OCI-LY3 (cell line): ENCODE results near the gene ZNF662.

Source experiments
- H2AFZ ChIP-seq: fragments of 200-600, 300-600 bp; shearing (Covaris generic); 2 replicates; pipeline ENCODE4 v1.6.0; 2014; ENCODE audit warnings: antibody characterized with exemption, low read depth, low read length
- H3K27ac ChIP-seq: fragments of 200-600, 300-600 bp; sonication (generic); 2 replicates; pipeline ENCODE4 v1.5.1; 2014; ENCODE audit warnings: mild to moderate bottlenecking, low read length, moderate library complexity, mixed read lengths
- H3K27me3 ChIP-seq: fragments of 200-600, 300-600 bp; sonication (generic); 2 replicates; pipeline ENCODE4 v1.6.1; 2014; ENCODE audit warnings: low read depth, low read length, mixed read lengths
- H3K36me3 ChIP-seq: fragments of 200-600, 300-600 bp; sonication (generic); replicated peaks from 2 replicates; pipeline ENCODE3; 2014; ENCODE audit warnings: low read depth, low read length, mixed read lengths
- H3K4me1 ChIP-seq: fragments of 300-600, 200-600 bp; sonication (generic); 2 replicates; pipeline ENCODE4 v1.6.1; 2014; ENCODE audit warnings: low read length, mixed read lengths
- H3K4me2 ChIP-seq: fragments of 200-600, 300-600 bp; sonication (generic); 2 replicates; pipeline ENCODE4 v1.6.1; 2014; ENCODE audit warnings: low read length, mixed read lengths
- H3K4me3 ChIP-seq: fragments of 300-600, 200-600 bp; sonication (generic); 2 replicates; pipeline ENCODE4 v1.5.1; 2014; ENCODE audit warnings: antibody characterized with exemption, mild to moderate bottlenecking, low read length, moderate library complexity
- H3K79me2 ChIP-seq: fragments of 300-600, 200-600 bp; shearing (Covaris generic); 2 replicates; pipeline ENCODE4 v1.6.1; 2014; ENCODE audit warnings: mild to moderate bottlenecking, low read length, mixed read lengths
- H3K9ac ChIP-seq: fragments of 300-600, 200-600 bp; shearing (Covaris generic); 2 replicates; pipeline ENCODE4 v1.6.0; 2014; ENCODE audit warnings: mild to moderate bottlenecking, low read length, moderate library complexity
- H3K9me3 ChIP-seq: fragments of 200-600, 300-600 bp; shearing (Covaris generic); 2 replicates; pipeline ENCODE4 v1.6.1; 2014; ENCODE audit warnings: low read length, mixed read lengths; ENCODE audit not compliant: insufficient read depth
- H4K20me1 ChIP-seq: fragments of 200-600, 300-600 bp; sonication (generic); 2 replicates; pipeline ENCODE4 v1.6.1; 2016; ENCODE audit warnings: low read length, mixed read lengths; ENCODE audit not compliant: insufficient read depth
- EZH2phosphoT487 ChIP-seq: fragments of 200-600 bp; shearing (Covaris generic); IDR thresholded peaks from 2 replicates; pipeline ENCODE4 v1.6.1; 2018; ENCODE audit warnings: antibody characterized with exemption, mixed run types, low read depth
- TF ChIP-seq, protein P1 (sequence below): fragments of 200-600, 300-600 bp; sonication (generic); IDR thresholded peaks from 2 replicates; pipeline ENCODE4 v1.5.1; 2014; ENCODE audit warnings: antibody characterized with exemption, low read length, low read depth

The ZNF662 gene

DNA sequence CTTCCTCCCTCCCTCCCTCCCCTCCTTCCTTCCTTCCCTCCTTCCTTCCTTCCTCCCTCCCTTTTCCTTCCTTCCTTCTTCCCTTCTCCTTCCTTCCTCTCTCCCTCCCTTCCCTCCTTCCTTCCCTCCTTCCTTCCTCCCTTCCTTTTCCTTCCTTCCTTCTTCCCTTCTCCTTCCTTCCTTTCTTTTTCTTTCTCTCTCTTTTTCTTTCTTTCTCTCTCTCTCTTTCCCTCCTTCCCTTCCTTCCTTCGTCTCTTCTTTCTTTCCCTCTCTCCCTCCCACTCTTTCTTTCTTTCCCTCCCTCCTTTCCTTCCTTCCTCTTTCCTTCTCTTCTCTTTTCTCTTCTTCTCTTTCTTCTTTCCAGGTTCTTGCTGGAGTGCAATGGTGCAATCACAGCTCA, 1.9 kb upstream of the ZNF662 start:
- H3K27ac ChIP-seq: no peak overlapping the region
- no peak overlapping the region for H2AFZ ChIP-seq
- H3K4me3 ChIP-seq: no peak overlapping the region
- no peak for TF ChIP-seq EZH2phosphoT487
- TF ChIP-seq, protein P1, sequence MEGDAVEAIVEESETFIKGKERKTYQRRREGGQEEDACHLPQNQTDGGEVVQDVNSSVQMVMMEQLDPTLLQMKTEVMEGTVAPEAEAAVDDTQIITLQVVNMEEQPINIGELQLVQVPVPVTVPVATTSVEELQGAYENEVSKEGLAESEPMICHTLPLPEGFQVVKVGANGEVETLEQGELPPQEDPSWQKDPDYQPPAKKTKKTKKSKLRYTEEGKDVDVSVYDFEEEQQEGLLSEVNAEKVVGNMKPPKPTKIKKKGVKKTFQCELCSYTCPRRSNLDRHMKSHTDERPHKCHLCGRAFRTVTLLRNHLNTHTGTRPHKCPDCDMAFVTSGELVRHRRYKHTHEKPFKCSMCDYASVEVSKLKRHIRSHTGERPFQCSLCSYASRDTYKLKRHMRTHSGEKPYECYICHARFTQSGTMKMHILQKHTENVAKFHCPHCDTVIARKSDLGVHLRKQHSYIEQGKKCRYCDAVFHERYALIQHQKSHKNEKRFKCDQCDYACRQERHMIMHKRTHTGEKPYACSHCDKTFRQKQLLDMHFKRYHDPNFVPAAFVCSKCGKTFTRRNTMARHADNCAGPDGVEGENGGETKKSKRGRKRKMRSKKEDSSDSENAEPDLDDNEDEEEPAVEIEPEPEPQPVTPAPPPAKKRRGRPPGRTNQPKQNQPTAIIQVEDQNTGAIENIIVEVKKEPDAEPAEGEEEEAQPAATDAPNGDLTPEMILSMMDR: no peak
- no peak overlapping the region for H3K9ac ChIP-seq
- H4K20me1 ChIP-seq: no peaks in the 10 kb centered on the region
- H3K79me2 ChIP-seq: no peaks in the 10 kb centered on the region
- peaks cover 10% of the 10 kb centered on the region for H3K4me1 ChIP-seq
- no peaks in the 10 kb centered on the region for H3K36me3 ChIP-seq
- H3K27me3 ChIP-seq: peaks cover 15% of the 10 kb centered on the region
- H3K4me2 ChIP-seq: no peak overlapping the region
- no peaks in the 10 kb centered on the region for H3K9me3 ChIP-seq

DNA sequence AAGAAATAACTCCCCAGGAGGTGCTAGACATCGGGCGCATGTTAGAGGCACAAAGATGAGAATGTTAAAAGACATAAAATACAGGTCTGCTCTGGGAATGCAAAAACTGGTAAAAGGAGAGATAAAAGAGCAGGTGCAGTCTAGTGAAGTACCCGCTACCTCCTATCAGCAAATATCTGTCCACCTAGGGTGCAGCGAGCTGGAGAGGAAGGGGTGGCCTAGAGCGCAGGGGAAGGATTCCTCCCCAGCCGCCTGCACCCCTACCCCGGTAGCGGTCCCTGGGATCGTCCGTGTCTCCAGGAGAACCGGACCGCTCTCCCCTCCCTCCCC, 237 bp upstream of the ZNF662 start:
- H3K4me2 ChIP-seq: no peak overlapping the region

DNA sequence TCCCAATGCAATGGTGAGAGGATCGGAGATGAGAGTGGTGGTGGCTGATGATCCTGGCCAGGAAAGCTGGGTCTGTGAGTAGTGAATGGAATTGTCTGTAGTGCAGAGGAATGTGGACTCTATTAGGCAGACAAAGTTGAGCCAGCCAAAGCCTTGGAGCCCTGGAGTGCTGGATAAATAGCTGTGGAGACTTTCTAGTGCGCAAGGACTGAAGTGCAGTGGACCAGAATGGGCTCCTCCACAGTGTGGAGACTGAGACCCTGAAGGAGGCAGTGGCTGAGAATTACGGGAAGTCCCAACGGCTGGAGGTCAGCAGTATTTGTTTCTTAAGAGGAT, 874 bp downstream of the ZNF662 start:
- TF ChIP-seq, protein P1: no peak
- no peak for TF ChIP-seq EZH2phosphoT487
- Histone ChIP-seq H3K4me3 (no peak overlapping the region), H2AFZ (no peak overlapping the region), H3K9me3 (no peaks in the 10 kb centered on the region), H4K20me1 (no peaks in the 10 kb centered on the region), H3K4me1 (peaks cover 10% of the 10 kb centered on the region), H3K36me3 (no peaks in the 10 kb centered on the region), H3K79me2 (no peaks in the 10 kb centered on the region), H3K27me3 (peaks cover 13% of the 10 kb centered on the region), H3K27ac (no peak overlapping the region), H3K4me2 (no peak overlapping the region; the same call in 1 of the 2 replicates), H3K9ac (no peak overlapping the region)

More for the DNA sequence above, 237 bp upstream of the ZNF662 start:
- Histone ChIP-seq H3K27me3 (peaks cover 15% of the 10 kb centered on the region), H3K9me3 (no peaks in the 10 kb centered on the region), H3K4me3 (no peak overlapping the region), H3K27ac (no peak overlapping the region), H3K4me1 (peaks cover 10% of the 10 kb centered on the region), H3K9ac (no peak overlapping the region), H3K36me3 (no peaks in the 10 kb centered on the region), H2AFZ (no peak overlapping the region), H3K79me2 (no peaks in the 10 kb centered on the region), H4K20me1 (no peaks in the 10 kb centered on the region)
- no peak for TF ChIP-seq EZH2phosphoT487
- TF ChIP-seq, protein P1: no peak

DNA sequence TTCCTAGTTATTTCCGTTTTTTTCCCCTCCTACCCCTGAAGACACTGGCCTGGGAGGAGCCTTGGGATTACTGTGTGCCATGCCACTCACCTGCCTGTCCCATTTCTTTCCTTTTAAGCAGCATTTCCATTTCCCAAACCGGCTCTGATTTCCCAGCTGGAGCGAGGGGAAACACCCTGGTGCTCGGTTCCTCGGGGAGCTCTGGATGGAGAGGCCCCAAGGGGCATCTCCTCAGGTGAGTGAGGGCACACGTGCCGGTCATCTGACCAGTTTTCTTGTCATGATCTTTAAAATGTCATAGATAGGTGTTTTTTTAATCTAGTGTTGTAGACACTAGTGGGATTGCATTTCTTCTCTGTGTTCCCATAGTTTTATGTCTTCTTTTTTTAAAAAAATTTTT, 2.7 kb downstream of the ZNF662 start:
- H3K36me3 ChIP-seq: no peaks in the 10 kb centered on the region

More for the DNA sequence above, 2.7 kb downstream of the ZNF662 start:
- Histone ChIP-seq H3K4me1 (peaks cover 10% of the 10 kb centered on the region), H3K9ac (no peak overlapping the region), H3K4me3 (no peak overlapping the region), H3K27ac (no peak overlapping the region), H3K9me3 (0 out of 2 replicates have a peak, but pooled peaks cover 2% of the 10 kb centered on the region), H4K20me1 (no peaks in the 10 kb centered on the region), H3K4me2 (no peak overlapping the region), H3K27me3 (peaks cover under 1% of the 10 kb centered on the region; the same call in 1 of the 2 replicates), H3K79me2 (no peaks in the 10 kb centered on the region), H2AFZ (no peak overlapping the region)
- TF ChIP-seq, protein P1: no peak
- TF ChIP-seq EZH2phosphoT487: no peak
